Measurements from ENCODE around the gene NINL.
"Not testable (repeated sequence)": the region's sequence is repeated elsewhere in the genome, so short reads cannot be mapped to it uniquely, and the experiment has no call there.

Gene NINL

GRCh38 chr20:25532015-25532751 lies 53.1 kb downstream of the NINL start:
- DNase-seq (ENCODE audit: low spot score), result no peak

DNA sequence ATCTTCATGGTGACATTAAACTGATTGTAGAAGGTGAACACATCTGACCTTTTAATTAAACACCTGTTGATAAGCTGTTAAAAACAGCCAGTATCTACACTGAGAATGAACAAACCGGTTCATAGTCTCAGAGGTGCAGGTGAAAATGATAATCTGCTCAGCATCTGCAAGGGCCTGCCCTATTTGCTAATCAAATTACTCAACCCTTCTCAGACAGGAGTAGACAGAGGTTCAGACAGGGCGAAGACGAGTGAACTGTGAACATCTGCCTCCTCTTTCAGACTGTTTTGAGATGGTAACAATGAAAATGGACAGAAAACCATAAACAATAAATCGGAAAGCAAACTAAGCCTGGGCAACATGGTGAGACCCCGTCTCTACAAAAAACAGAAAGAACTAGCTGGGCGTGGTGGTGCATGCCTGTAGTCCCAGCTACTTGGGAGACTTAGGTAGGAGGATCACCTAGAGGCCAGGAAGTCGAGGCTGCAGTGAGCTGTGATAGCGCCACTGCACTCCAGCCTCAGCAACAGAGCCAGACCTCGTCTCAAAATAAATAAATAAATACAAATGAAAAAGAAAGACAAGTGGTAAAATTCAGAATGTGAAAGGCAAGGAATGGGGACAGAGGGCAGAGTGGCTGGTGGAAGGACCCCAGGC lies 55.9 kb downstream of the NINL start:
- no peak for DNase-seq (ENCODE audit: low spot score)

- DNase-seq (ENCODE audit: low spot score), result no peak
Measured at GRCh38 chr20:25527949-25528348, 57.4 kb downstream of the NINL start.

GRCh38 chr20:25526446-25526845 lies 58.9 kb downstream of the NINL start:
- no peak for DNase-seq (ENCODE audit: low spot score)

DNA sequence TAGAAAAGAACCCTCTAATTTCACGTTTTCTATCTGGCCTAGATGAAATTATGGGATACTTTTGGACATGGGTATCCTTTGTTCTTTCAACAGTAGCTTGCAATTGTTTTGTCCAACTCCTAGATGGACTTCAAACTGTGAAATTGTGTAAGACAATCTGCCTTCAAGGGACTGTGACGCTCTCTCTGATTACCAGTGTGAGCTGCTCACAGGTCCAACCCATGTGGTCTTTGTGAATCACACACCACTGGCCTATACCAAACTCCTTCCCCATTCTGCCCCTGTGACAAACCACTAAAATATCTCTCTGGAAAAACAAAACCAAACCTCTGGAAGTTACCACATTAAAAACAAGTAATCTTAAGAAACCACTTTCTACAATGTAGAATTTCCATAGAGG lies 59.5 kb downstream of the NINL start:
- no peak for DNase-seq (ENCODE audit: low spot score)

DNA sequence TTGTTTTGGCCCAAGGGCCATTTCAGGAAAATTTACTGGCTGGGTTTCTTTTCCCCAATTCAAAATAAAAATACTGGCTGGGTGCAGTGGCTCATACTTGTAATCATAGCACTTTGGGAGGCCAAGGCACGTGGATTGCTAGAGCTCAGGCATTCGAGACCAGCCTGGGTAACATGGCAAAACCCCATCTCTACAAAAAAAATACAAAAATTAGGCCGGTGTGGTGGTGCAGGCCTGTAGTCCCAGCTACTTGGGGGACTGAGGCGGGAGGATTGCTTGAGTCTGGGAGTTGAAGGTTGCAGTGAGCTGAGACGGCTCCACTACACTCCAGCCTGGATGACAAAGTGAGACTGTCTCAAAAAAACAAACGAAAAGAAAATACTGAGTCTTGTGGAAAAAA lies 60.0 kb downstream of the NINL start:
- no peak for DNase-seq (ENCODE audit: low spot score)

DNA sequence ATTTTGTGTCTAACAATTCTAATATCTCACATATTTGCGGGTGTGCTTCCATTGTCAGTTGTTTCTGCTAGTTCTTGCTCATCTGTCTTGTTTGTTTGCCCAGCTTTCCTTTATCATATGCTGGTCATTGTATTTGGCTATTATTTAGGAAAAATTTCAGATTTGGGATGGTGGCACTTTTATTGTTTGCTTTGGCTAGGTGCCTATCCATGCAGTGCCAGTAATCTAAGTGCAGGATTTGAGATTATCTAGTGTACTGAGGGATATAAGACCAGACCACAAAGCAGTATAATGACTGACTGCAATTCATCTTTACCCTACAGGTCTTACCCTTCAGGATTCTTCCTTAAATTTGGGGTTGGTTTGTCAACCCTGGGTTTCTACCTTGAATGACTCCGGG lies 63.9 kb downstream of the NINL start:
- no peak for DNase-seq (ENCODE audit: low spot score)

- no peak for DNase-seq (ENCODE audit: low spot score)
Measured at GRCh38 chr20:25517124-25517523, 68.2 kb downstream of the NINL start.

- no peak for DNase-seq (ENCODE audit: low spot score)
Measured at GRCh38 chr20:25514747-25515340, 70.5 kb downstream of the NINL start.

- no peak for DNase-seq (ENCODE audit: low spot score)
Measured at GRCh38 chr20:25514195-25514594, 71.1 kb downstream of the NINL start.

- no peak for DNase-seq (ENCODE audit: low spot score)
Measured at GRCh38 chr20:25512709-25513108, 72.6 kb downstream of the NINL start.

DNA sequence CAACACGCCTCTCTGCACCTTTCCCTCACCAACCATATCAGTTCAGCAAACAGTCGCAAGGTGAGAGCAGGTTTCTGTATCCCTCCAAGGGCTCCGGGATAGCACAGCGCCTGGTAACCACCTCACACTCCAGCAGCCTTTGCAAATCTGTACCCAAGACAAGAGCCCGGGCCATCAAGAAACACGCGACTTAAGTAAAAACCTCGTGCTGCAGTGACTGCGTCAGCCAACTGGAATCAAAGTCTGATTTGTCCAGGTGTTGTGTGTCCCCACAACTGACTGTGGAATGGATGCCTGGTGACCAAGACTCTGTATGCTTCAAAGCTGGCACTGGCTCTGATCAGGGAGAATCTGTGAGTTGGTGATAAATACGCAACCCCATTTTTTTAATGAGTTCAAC lies 74.1 kb downstream of the NINL start:
- no peak for DNase-seq (ENCODE audit: low spot score)

- DNase-seq (ENCODE audit: low spot score), result no peak
Measured at GRCh38 chr20:25510721-25511120, 74.6 kb downstream of the NINL start.

GRCh38 chr20:25510202-25510601 lies 75.1 kb downstream of the NINL start:
- DNase-seq (ENCODE audit: low spot score), result no peak

- DNase-seq (ENCODE audit: low spot score), result no peak
Measured at GRCh38 chr20:25509084-25509483, 76.2 kb downstream of the NINL start.

- no peak for DNase-seq (ENCODE audit: low spot score)
Measured at GRCh38 chr20:25508083-25508770, 77.1 kb downstream of the NINL start.

- DNase-seq (ENCODE audit: low spot score), result no peak
Measured at GRCh38 chr20:25507385-25508082, 77.8 kb downstream of the NINL start.

GRCh38 chr20:25504366-25505135 lies 80.8 kb downstream of the NINL start:
- no peak for DNase-seq (ENCODE audit: low spot score)

GRCh38 chr20:25503936-25504335 lies 81.4 kb downstream of the NINL start:
- no peak for DNase-seq (ENCODE audit: low spot score)

DNA sequence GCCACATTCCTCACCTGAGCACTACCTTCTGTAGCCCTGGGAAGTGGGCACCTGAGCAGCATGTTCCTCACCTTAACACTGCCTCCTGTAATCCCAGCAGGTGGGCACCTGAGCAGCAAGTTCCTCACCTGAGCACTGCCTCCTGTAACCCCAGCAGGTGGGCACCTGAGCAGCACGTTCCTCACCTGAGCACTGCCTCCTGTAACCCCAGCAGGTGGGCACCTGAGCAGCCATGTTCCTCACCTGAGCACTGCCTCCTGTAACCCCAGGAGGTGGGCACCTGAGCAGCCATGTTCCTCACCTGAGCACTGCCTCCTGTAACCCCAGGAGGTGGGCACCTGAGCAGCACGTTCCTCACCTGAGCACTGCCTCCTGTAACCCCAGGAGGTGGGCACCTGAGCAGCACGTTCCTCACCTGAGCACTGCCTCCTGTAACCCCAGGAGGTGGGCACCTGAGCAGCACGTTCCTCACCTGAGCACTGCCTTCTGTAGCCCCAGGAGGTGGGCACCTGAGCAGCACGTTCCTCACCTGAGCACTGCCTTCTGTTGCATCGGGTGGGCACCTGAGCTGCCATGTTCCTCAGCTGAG lies 82.2 kb downstream of the NINL start:
- DNase-seq (ENCODE audit: low spot score), result not testable (repeated sequence)

GRCh38 chr20:25500880-25501351 lies 84.4 kb downstream of the NINL start:
- DNase-seq (ENCODE audit: low spot score), result no peak

All from D341Med (cell line).